ENCODE measurements around the gene SLC35F6. TPM values are rescaled to one million over a fixed set of nuclear protein-coding genes. Genes with fewer than 3 reads are reported as not detected.

The SLC35F6 gene
- total and polyA plus RNA-seq, 4 donors, result 11.4 to 30.7 (median 19.0) TPM

DNA sequence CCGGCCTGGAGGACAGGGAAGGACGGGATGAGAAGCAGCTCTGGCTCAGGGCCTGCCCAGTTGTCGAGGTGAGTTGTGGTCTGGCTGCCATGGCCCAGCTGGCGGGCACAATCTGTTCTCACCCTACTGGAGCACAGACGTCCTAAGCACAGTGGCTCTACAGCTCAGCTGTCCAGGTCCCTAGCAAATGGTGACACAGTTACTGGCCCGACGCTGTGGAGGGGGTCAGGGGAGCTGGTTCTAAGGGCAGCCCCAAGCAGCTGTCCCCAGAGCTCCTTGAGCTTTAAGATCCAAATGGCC is 38.6 kb upstream of the SLC35F6 start:
- Histone ChIP-seq H3K9ac (ENCODE audit: low read depth in 1 of 2, low read length in 2 of 2) (no peak overlapping the region), H3K36me3 (ENCODE audit: control insufficient read depth in 4 of 4, insufficient read depth in 3 of 4, low read depth in 1 of 4, low read length in 3 of 4) (no peaks in the 10 kb centered on the region), H3K4me1 (ENCODE audit: control insufficient read depth in 4 of 4, insufficient read depth in 4 of 4, low read length in 3 of 4) (peaks cover 16 to 33% (median 29%) of the 10 kb centered on the region in 4 donors), H3K4me3 (ENCODE audit: low read depth in 1 of 3, low read length in 3 of 3) (no peak overlapping the region), H3K9me3 (ENCODE audit: control insufficient read depth in 4 of 4, low read length in 3 of 4) (no peaks in the 10 kb centered on the region), H3K27ac (ENCODE audit: low read depth in 1 of 2, low read length in 2 of 2) (no peak overlapping the region), H3K27me3 (ENCODE audit: control insufficient read depth in 4 of 4, insufficient read depth in 4 of 4, low read length in 3 of 4) (peaks cover 0 to 3% (median 0%) of the 10 kb centered on the region in 4 donors)
- TF ChIP-seq JUND (IDR thresholded peaks at IDR 0.05) (no peak), ATF3 (IDR thresholded peaks at IDR 0.05) (no peak), HNF4A (conservative IDR thresholded peaks at IDR 0.05) (no peak), GABPA (IDR thresholded peaks at IDR 0.05 in 1 of 2, conservative IDR thresholded peaks at IDR 0.05 in 1 of 2) (no peak), FOXA1 (IDR thresholded peaks at IDR 0.05) (no peak), RAD21 (IDR thresholded peaks at IDR 0.05) (no peak), NR2F2 (IDR thresholded peaks at IDR 0.05) (no peak), SP1 (IDR thresholded peaks at IDR 0.05) (no peak), FOXA2 (IDR thresholded peaks at IDR 0.05) (no peak), HNF4G (IDR thresholded peaks at IDR 0.05) (no peak), YY1 (IDR thresholded peaks at IDR 0.05) (no peak), RXRA (IDR thresholded peaks at IDR 0.05) (no peak), EGR1 (IDR thresholded peaks at IDR 0.05; ENCODE audit: low read depth in 2 of 2) (no peak), TAF1 (conservative IDR thresholded peaks at IDR 0.05) (no peak), REST (IDR thresholded peaks at IDR 0.05) (no peak)
- TF ChIP-seq, protein P1, sequence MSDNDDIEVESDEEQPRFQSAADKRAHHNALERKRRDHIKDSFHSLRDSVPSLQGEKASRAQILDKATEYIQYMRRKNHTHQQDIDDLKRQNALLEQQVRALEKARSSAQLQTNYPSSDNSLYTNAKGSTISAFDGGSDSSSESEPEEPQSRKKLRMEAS (IDR thresholded peaks at IDR 0.05), result no peak
- TF ChIP-seq, protein P2, sequence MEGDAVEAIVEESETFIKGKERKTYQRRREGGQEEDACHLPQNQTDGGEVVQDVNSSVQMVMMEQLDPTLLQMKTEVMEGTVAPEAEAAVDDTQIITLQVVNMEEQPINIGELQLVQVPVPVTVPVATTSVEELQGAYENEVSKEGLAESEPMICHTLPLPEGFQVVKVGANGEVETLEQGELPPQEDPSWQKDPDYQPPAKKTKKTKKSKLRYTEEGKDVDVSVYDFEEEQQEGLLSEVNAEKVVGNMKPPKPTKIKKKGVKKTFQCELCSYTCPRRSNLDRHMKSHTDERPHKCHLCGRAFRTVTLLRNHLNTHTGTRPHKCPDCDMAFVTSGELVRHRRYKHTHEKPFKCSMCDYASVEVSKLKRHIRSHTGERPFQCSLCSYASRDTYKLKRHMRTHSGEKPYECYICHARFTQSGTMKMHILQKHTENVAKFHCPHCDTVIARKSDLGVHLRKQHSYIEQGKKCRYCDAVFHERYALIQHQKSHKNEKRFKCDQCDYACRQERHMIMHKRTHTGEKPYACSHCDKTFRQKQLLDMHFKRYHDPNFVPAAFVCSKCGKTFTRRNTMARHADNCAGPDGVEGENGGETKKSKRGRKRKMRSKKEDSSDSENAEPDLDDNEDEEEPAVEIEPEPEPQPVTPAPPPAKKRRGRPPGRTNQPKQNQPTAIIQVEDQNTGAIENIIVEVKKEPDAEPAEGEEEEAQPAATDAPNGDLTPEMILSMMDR (IDR thresholded peaks at IDR 0.05; ENCODE audit: low read depth, low read length, missing input control), result no peak
- TF ChIP-seq, protein P3, sequence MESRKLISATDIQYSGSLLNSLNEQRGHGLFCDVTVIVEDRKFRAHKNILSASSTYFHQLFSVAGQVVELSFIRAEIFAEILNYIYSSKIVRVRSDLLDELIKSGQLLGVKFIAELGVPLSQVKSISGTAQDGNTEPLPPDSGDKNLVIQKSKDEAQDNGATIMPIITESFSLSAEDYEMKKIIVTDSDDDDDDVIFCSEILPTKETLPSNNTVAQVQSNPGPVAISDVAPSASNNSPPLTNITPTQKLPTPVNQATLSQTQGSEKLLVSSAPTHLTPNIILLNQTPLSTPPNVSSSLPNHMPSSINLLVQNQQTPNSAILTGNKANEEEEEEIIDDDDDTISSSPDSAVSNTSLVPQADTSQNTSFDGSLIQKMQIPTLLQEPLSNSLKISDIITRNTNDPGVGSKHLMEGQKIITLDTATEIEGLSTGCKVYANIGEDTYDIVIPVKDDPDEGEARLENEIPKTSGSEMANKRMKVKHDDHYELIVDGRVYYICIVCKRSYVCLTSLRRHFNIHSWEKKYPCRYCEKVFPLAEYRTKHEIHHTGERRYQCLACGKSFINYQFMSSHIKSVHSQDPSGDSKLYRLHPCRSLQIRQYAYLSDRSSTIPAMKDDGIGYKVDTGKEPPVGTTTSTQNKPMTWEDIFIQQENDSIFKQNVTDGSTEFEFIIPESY (IDR thresholded peaks at IDR 0.05), result no peak
- no peak for DNase-seq (ENCODE audit: low spot score)
- 76% methylated on average over 7 of the region's 7 CpGs for WGBS
